D341Med (cell line): ENCODE data around the gene NR5A2.
A peak's percentile ranks its signal among the peaks of the same experiment; 100 is the strongest.

Experiments
- DNase-seq: peaks from one replicate; pipeline ENCODE4 v3.0.0; 2012; ENCODE audit warnings: low spot score

The NR5A2 gene

DNA sequence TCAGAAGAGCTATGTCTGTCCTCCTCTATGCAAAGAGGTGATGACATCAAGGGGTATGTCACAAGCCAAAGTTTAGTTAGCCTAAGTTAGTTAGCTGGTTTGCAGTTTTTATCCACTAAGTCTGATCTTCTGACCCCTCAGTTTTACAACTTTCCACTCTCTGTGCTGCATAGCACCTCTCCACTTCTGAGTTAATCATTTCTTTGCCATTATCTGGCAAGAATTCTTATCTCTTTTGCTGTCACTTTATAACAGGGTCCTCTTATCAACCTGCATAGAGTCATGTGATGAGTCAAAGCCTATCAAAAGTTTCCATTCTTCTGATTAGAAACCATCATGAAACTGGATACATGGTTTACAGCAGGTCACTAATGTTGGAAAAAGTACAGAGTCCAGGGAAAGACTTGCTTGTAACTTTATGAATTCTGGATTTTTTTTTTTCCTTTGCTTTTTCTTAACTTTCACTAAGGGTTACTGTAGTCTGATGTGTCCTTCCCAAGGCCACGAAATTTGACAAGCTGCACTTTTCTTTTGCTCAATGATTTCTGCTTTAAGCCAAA, at the start of gene NR5A2:
Gene NR5A2, plus strand, starts transcription at position 447 of the 560 bp plus-strand sequence. CDS start 138 bp downstream, outside the sequence.
- DNase-seq, result no peak

DNA sequence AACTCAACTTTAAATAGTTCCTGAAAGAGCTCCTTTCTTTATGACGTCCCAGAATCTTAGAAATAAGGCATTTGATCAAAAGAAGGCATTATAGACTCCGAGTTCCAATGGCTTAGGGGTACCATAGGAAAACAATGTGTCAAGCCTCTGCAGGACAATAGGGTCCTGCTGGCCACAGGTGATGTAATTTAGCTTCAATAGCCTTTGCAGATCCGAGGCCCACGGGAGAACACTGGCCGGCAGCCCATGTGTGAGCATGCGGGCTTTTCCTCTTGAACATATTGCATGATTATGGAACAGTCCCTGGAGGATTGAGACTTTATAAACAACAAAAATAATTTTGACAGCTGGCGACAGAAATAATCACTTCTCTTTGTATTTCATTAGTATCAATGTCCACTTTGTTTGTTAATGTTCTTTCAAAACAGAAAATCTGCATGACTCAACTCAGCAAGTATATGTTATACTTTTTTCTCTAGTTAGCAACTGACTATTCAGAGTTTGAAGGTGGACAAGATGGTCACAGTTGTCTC, 49.0 kb upstream of the NR5A2 start:
- peak; percentile 41 for DNase-seq

DNA sequence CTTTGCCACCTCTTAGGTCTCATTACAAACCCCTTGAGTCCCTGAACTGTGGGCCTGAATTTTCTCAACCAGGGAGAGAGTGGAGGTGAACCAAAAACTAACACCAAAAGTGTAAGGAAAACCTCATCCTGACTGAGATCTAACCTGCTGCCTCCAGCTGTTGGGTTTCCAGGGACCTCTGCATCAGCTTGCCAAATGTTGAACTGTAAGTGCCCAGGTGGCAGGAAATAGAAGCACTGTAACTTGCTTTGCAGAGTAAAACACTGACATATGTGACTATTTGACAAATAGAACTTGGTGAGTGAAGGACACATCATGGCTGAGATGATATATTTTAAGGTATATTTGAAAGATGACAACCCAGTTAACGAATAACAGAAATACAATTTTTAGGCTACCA, 48.4 kb upstream of the NR5A2 start:
- DNase-seq, result no peak

DNA sequence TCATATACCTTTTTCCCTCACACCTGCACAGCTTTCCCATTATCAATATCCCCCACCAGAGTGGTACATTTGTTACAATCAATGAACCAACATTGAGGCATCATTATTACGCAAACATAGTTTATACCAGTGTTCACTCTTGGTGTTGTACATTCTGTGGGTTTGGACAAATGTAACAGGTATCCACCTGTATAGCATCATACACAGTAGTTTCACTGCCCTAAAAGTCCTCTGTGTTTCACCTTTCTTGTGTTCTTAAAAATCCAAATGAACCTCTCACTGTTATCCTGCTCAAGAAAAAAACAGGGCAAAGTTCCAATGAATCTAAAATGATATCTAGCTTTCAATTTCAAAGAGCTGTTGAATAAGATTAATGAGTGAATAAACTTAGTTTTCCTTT, 45.9 kb upstream of the NR5A2 start:
- no peak for DNase-seq

DNA sequence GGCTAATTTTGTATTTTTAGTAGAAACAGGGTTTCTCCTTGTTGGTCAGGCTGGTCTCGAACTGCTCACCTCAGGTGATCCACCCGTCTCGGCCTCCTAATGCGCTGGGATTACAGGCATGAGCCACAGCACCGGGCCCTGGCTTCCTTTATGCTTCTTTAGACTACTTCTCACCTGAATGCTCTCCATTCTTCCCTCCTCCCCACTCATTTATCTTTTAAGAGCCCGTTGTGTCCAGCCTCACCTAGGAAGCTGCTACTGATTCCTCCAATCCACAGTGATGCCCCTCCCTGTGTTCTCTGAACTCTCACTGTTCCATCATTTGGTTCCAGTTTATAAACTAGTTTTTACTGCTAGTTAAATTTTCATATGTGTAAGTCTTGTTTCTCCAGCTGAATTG, 44.9 kb upstream of the NR5A2 start:
- DNase-seq, result no peak

DNA sequence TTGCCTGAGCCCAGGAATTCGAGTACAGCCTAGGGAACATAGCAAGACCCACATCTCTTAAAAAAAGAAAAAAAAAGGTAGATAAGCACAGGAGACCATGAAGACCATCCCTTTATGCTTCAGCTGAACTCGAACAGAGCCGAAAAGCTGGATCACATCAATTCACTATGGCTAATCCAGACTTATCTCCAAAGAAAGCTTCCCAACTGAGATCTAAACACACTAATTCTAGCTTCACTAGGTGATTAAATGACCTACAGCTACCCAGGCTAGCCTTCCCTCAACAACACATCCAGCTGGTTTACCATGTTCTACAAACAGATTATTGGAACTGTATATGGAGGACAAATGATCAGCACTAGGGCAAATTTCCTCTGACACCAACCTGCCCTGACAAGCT, 44.0 kb upstream of the NR5A2 start:
- no peak for DNase-seq

DNA sequence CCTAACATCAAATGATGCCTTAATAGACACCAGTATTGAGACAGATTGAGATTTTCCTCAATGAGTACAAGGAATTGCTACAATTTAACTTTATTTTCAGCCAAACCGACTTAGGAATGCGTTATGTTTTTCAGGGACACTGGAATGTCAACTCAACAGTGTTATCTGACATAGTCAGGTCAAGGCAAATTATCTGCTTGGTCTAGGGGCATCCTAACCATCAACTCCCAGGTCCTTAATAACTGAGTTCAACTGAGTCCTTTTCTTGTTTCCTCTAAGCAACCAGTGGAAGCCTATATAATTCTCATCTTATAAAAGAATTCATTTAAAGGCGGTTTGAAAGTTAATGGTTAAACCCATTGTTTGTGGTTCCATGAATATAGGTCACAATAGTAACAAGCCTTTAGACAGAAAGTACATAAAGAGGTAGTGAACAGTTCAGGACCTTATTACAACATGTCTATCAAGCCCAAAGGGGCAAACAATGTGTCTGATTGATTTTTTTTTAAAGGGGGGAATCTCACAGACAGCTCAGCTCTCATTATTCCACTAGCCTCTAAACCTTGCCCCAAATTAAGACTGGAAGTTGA, 32.3 kb upstream of the NR5A2 start:
- DNase-seq, result no peak

DNA sequence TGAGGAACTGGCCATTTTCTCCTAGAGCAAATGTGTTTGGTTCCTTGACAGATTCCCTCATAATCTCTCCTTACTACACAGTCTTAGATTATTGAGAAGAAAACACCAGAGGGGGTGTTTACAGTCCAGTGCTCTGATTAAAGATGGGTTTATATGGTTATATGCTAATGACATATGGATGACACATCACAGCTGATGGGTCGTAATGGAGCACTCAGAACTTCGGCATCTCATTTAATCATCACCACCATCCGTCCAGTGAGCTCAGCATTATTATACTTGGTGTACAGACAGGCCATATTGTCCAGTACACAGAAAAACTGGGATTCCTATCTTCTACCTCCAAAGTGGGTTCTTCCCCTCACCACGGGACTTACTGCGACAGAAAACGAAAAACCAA, 22.3 kb upstream of the NR5A2 start:
- no peak for DNase-seq

DNA sequence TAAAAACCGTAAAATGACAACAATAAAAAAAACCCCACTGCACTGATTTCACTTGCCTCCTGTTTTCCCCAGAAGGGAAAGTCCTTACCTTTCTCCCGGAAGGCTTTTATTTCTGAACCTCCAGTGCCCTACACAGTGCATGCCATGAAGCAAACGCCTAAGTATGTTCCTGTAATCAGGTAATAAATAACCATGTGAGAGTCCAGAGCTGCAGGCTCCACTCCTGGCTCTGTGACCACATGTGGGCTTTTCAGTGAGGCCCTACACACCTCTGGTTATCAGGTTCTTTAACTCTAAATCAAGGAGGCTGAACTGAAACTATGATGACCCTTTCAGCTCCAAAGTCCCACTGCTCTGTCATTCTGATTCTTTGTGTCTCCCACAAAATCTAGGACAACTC, 20.8 kb upstream of the NR5A2 start:
- DNase-seq, result no peak

DNA sequence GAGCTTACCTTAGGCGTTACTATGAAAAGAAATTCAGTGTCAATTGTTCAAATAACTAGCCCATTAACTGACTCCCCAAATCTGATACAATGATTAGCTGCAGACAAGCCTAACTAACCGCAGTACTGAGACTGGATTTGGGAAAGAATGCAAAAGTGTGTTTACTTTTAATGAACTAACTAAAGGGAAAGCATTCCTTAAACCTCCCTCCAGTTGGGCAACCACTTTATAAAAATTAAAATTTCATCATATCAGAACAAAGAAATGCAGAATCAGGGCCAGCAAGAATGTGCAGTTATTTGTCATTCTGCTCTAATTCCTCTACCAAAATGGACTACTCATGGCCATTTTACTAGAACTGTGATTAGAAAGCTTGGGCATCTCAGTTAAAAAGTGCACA, 11.7 kb upstream of the NR5A2 start:
- DNase-seq, result no peak

DNA sequence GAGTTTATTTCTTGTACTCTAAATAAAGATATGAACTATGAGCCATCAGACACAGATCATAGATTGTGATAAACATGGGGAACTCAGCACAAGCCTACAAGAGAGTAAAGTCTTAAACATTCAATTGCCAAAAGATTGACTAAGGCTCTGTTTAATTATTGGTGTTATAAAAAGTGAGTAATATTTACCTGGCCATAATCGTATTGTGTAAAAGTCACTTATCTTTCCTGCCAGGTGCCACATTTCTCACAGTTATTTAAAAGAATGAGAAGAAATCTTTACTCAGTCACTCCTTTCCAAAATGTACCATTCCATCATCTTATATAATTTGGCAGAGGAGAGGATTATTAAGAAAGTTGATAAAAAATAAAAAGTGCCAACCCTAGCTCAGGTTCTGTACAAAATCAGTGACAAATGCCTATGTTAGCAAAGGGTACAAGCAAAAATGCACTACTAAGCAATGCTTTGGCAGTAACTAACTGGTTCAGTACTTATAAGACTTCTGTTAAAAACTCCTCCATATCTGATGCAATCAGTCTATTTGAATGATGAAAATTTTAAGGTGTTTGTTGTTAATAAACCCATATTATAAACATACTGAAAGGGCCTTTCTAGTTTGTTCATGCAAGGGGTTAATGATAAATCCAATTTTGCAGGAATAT, 5.8 kb upstream of the NR5A2 start:
- DNase-seq, result no peak

DNA sequence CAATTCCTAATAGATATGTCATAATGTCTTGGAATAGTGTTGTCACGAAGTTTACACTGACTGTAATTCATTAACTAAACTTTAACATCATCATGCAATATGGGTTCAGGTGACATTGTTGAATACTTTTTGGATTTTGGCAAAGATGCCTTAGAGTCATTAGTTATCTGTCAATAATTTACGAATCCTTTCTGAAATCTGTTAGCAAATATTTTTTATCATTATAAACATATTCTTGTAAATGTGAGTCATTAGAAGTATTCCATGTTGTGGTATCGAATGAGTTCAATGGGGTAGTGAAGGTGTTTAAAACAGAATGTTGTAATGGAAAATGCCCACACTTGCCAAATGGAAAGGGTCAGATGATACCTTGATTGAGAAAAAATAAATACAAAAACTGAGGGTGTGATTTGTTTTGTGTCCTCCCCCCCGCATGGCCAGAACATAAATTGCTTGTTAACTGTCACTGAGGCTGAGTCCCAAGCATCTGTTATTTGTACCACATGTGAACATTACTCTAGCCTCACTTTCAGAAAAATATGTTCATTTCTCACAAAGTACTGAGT, 5.2 kb upstream of the NR5A2 start:
- no peak for DNase-seq

DNA sequence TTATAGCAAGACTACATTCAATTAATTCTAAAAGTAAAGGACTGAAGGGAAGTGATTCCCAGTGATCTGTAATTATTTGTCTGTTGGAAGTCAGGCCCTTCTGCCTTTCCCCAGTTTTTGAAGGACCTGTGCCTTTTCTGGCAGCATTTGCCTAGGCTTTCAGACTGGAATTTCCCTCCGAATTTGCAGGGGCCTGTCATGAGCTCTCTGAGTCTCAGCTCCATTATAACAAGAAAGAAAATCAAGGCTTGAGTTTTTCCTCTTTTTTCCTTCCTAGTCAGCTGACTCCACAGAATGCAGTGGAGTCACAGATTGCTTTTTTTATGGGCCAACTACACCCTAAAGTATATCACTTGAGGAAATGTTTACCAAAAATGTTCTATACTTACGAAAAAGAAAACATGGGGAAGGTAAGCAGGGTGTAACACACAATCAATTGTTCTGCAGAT, 1.1 kb downstream of the NR5A2 start:
- DNase-seq, result no peak

DNA sequence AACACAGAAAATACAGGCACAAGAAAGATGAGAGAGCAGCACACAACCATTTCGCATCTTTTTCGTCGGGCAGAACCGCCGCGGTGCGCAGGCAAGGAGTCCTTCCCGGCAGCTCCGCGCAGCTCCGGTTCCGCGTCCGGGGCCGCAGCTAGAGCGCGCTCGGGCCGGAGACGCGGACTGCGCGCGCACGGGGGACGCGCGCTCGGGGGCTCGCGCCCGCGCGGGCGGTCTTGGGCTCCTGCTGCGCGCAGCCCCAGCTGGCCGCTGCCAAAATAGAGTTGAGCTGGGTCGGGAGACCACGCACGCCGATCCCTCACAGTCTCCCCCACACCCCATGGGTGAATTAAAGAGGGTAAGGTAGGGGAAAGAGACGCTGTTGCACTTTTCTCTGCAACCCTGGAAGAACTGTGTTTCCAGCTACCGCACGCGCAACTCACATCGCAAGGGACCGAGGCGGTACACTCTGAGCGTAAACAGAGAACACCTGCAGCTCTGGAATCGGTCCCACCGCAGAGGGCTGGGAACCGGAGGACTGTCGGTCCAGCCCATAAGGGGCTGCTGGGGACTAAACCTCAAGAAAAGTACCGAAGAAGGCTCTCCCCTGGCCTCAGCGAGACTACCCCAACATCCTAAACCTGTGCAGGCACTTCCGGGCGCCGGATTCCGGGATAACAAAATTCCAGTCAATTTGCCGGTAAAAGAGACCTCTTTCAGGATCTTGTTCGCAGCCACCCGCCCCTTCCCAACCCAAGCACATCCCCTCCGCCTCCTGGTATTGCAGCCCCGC, 1.7 kb downstream of the NR5A2 start:
- DNase-seq, result peak; percentile 68

DNA sequence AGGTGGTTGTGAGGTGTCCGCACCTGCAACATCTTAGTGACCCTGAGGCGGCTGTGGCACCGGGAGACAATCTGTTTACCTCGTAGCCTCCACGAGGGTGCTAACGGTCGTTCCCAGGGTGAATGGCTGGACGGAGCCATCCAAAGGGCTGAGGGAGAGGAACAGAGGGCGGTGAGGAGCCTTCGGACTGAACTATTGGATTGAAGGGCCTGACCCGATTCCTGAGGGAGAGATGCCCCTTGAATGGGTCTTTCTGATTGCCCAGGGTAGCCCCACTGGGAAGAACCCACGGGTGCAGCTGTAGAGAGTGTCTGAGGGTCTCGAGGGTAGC, 2.3 kb downstream of the NR5A2 start:
- DNase-seq, result no peak

DNA sequence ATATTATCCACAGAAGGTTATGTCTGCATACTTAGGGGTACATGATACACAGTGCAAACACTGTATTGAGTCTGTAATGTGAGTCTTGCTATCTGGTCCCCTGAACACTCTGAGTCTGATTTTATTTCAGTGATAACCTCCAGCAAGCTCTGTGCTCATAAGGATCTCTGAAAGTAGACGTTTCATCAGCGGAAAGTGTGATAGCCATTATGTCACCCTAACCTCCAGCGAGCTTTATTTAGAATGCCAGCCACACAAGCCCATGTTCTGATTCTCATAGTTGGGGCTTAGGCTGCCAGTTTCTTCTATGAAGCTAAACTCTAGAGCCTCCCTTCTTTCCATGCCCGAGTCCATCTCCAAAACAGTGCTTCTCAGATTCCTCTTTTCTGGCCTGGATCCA, 3.3 kb downstream of the NR5A2 start:
- DNase-seq, result no peak

DNA sequence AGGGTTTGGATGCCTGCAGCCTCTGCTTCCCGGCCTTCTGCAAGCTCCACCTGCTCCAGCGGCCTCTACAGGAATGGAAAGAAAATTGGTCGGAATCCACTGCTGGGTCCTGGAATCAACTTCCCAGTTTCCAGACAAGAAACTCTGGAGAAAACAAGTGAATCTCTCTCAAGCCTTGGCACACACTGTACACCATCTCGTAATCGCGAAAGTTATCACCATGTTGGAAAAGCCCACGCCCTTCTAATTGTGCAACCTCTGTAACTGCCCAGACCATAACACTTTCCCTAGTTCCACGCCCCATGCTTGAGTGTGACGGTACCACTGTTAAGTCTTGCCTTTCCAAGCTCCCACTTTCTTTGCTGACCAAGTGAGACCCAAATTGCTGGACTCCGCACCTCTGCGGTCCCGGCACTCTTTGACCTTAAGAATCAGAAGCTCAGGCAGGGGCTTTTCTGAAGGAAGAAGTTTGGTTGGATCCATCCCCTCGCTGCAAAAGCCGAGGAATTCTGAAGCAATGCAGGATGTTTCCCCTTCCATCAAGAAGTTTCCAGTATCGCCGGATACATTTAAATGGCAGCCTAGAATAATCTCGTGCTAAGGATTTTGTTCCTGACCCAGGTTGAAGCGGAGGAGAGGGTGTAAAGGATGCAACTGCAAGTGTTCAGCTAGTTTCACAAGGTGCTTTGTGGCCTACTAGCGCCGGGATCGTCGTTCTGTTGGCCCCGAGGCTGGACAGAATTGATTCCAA, 6.2 kb downstream of the NR5A2 start:
- no peak for DNase-seq

DNA sequence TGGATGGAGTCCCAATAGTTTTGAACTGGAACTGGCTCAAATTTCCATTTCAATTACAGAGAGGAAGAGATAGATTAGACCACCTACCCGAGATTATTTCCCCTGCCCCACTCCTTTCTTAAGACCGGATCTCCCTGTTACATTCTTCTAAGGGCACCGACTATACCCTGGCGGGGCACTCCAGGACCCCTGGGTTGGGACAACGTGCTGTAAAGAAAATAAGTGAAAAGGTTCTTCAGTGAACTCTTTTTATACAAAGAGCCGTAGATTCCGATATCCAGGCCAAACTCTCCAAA, 6.7 kb downstream of the NR5A2 start:
- DNase-seq, result no peak

DNA sequence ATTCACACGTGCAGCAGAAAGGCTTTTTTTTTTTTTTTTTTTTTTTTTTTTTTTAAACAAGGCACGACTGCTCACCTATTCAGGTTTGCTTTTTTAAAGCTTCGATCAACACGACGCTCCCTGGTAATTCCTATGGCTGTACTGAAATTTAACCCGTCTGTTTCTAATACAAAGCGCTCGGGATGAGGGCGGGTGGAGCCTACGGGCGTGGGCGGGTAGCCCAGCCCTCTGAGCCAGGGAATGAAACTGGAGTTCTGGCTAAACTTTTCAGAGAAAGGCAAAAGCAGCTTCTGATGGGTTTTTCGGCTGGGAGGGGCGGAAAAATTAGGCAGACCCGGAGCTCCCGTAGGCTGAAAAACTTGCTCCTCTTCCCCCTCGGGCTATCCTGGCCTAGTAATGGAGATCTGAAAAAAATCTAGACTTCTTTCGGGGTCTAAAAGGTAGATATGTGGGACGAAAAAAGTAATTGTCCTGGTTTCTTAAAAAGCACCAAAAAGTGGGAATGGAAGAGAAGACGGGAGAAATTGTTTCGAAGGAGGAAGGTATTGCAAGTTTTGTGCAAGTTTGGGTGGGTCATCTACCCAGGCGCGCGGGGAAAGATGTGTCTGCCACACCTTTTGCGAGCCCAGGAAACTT, 7.4 kb downstream of the NR5A2 start:
- DNase-seq, result no peak

DNA sequence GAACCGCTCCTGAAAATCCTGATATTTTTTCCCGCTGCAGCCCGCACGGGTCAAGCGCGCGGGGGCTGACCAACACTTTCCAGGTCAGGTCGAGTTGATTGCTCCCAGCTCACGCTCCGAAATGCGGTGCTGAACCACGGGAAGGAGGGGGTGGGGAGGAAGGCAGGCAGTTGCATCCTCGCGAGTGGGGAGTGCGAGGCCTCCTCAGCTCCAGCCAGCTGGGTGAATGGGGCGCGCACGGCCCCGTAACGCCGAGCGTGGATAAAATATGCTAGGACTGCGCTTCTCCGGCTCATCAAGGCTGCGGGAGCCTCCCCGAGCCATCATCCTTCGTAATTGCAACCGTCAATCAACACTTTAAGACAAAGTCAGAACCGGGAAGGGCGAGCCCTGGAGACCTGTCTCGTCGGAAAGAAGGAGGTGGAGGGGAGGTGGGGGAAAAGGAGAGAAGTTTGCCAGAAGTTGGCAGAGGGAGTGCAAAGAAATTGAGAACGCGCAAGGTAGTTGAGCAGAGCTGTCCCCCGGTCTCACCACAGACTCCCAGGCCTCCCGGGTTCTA, 8.0 kb downstream of the NR5A2 start:
- no peak for DNase-seq

DNA sequence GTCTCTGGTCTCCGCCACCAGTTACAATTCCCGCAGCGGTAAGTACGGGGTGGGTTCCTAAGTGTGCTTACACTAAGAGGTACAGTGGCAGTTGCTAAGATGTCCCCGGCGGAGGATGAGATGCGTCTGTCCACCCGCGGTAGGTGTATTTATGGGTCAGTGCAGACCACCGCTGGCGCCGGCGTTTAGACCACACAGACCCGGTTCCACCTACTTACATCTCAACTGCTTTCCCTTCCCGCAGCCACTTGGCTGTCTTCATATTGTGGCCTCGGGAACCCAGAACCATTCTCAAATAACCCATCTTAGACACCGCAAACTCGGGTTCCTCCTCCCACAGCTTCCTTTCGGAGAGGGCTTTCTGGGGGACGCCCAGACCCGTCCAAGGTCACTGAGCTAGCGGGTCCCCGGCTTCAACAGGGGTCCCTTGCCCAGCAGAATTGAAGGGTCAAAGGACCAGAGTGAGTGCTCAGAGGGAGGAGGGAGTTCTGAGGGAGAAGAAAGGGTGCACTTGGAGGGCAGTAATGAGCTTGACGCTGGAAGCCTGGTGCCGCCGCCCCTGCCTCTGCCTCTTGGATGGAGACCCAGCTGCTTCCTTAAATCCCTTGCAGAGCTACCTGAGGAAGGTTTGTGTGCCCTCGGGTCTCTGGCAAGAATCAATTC, 8.6 kb downstream of the NR5A2 start:
- no peak for DNase-seq
